GM10248 (cell line): ENCODE results near the gene ATP9B.
"Not testable (repeated sequence)": the region's sequence is repeated elsewhere in the genome, so short reads cannot be mapped to it uniquely, and the experiment has no call there.

Source experiments
- CTCF ChIA-PET: fragments of 300-600 bp; sonication (Branson Sonifier 250); formaldehyde crosslinking; extraction: SDS; loops from one replicate; lab custom pipeline; 2021; ENCODE audit warnings: antibody characterized with exemption; lab: Yijun Ruan, JAX
- POLR2A ChIA-PET: fragments of 350-650 bp; sonication (Branson Sonifier 250); formaldehyde crosslinking; extraction: SDS; loops from one replicate; lab custom pipeline; 2020; ENCODE audit warnings: antibody characterized with exemption; lab: Yijun Ruan, JAX
- DNase-seq: peaks from one replicate; pipeline ENCODE4 v3.0.0; 2012; ENCODE audit errors: extremely low spot score
- TF ChIP-seq, protein P1 (sequence below): IDR thresholded peaks from 2 replicates; pipeline ENCODE4 v1.5.1; 2012; ENCODE audit warnings: mild to moderate bottlenecking, low read depth; ENCODE audit errors: extremely low read depth, missing control alignments, control extremely low read depth

ATP9B gene

GRCh38 chr18:79322441-79322840 is 253.2 kb downstream of the ATP9B start:
- DNase-seq = no peak
- CTCF ChIA-PET = no interaction called here
- TF ChIP-seq, protein P1, sequence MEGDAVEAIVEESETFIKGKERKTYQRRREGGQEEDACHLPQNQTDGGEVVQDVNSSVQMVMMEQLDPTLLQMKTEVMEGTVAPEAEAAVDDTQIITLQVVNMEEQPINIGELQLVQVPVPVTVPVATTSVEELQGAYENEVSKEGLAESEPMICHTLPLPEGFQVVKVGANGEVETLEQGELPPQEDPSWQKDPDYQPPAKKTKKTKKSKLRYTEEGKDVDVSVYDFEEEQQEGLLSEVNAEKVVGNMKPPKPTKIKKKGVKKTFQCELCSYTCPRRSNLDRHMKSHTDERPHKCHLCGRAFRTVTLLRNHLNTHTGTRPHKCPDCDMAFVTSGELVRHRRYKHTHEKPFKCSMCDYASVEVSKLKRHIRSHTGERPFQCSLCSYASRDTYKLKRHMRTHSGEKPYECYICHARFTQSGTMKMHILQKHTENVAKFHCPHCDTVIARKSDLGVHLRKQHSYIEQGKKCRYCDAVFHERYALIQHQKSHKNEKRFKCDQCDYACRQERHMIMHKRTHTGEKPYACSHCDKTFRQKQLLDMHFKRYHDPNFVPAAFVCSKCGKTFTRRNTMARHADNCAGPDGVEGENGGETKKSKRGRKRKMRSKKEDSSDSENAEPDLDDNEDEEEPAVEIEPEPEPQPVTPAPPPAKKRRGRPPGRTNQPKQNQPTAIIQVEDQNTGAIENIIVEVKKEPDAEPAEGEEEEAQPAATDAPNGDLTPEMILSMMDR = no peak
- POLR2A ChIA-PET = no interaction called here

DNA sequence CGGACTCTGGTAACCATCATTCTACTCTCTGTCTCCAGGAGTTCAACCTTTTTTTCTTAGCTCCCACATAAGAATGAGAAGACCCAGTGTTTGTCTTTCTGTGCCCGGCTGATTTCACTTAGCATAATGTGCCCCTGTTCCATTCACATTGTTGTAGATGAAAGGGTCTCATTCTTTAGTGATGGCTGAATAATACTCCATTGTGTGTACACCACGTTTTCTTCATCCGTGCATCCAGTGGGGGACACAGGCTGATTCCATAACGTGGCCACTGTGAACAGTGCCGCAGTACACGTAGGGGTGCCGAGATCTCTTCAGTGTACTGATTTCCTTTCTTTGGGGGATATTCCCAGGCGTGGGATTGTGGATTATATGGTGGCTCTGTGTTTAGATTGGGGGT is 254.3 kb downstream of the ATP9B start:
- ChIA-PET POLR2A (no interaction called here), CTCF (no interaction called here)
- TF ChIP-seq, protein P1 = no peak
- no peak for DNase-seq

DNA sequence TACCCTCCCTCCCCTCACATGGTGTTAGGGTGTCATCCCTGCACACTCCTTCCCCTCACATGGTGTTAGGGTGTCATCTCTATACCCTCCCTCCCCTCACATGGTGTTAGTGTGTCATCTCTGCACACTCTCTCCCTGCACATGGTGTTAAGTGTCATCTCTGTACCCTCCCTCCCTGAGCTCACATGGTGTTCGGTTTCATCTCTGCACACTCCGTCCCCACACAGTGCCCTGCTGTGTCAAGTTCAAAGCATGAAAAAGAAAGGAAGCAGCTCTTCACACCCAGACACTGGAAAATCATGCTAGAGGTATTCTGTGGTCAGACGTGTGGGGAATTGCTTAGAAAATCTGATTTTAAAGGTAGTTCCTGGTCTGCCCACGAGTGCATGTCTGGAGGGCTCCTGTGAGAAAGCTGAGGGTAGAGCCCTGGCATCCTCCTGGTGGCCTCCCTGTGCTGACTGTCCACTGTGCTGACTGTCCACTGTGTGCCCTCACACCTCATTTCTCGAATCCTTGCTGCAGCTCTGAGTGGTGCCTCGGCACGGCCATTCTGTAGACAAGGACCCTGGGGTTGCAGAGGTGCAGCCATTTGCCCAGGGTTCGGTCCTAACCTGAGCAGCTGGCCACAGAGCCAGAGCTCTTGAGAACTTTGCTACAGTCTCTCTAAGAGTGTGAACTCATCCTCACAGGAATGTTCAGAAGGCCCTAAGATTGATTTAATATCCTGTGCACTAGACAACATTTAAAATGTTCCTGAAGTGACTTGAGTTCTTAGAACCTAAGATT is 257.4 kb downstream of the ATP9B start:
- CTCF ChIA-PET = no interaction called here

GRCh38 chr18:79327199-79327721 is 258.1 kb downstream of the ATP9B start:
- TF ChIP-seq, protein P1 = no peak
- POLR2A ChIA-PET = no interaction called here
- CTCF ChIA-PET = no interaction called here

More for the DNA sequence above, 257.4 kb downstream of the ATP9B start:
- no peak for DNase-seq
- TF ChIP-seq, protein P1 = no peak
- POLR2A ChIA-PET = no interaction called here

DNA sequence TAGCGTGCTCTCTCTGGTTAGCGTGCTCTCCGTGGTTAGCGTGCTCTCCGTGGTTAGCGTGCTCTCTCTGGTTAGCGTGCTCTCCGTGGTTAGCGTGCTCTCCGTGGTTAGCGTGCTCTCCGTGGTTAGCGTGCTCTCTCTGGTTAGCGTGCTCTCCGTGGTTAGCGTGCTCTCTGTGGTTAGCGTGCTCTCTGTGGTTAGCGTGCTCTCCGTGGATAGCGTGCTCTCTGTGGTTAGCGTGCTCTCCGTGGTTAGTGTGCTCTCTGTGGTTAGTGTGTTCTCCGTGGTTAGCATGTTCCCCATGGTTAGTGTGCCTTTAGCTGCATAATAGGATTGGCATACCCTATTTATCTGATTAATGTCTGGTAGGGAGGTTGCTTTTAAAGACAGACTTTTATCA is 258.7 kb downstream of the ATP9B start:
- DNase-seq, CTCF ChIA-PET, POLR2A ChIA-PET: not testable (repeated sequence)

More at GRCh38 chr18:79327199-79327721, 258.1 kb downstream of the ATP9B start:
- no peak for DNase-seq

DNA sequence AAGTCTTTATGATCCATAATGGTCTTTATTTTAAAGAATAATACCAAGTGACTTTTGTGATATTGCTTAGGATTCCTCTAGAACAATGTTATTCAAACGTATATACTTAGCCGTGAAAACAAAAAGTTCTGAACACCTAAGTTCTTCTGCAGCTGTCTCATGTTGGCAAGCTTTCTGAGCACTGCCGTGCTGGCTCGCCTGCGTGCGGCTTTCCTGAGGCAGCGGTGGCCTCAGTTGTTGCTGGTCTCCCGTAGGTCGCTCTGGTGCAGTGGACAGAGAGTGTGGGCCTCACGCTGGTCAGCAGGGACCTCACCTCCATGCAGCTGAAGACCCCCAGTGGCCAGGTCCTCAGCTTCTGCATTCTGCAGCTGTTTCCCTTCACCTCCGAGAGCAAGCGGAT is 259.7 kb downstream of the ATP9B start:
- TF ChIP-seq, protein P1 = no peak
- no peak for DNase-seq
- ChIA-PET POLR2A (no interaction called here), CTCF (no interaction called here)

GRCh38 chr18:79329786-79330185 is 260.6 kb downstream of the ATP9B start:
- CTCF ChIA-PET = no interaction called here
- POLR2A ChIA-PET = no interaction called here
- TF ChIP-seq, protein P1 = no peak
- no peak for DNase-seq
